AG04450 (cell line): ENCODE results near the gene STT3B. TPM values are rescaled to one million over a fixed set of nuclear protein-coding genes. Genes with fewer than 3 reads are reported as not detected.

Experiments used
- CTCF ChIA-PET: fragments of 300-600, 350-600 bp; formaldehyde crosslinking; extraction: SDS; loops from one replicate; lab custom pipeline; 2022; ENCODE audit warnings: antibody characterized with exemption, inconsistent platforms; lab: Charles Lee
- POLR2A ChIA-PET: fragments of 350-600 bp; formaldehyde crosslinking; extraction: SDS; loops from one replicate; lab custom pipeline; 2021; ENCODE audit warnings: antibody characterized with exemption, inconsistent platforms; lab: Yijun Ruan, JAX
- DNase-seq: peaks from one replicate; pipeline ENCODE4 v3.0.0-alpha.2; 2011; ENCODE audit warnings: low read depth, low spot score
- H3K27ac ChIP-seq: one replicate; pipeline ENCODE4 v1.5.1; 2012; ENCODE audit warnings: low read depth, low read length, control low read depth
- H3K27me3 ChIP-seq: one replicate; pipeline ENCODE4 v1.6.0; 2012; ENCODE audit warnings: low read length; ENCODE audit not compliant: control insufficient read depth, insufficient read depth
- H3K4me3 ChIP-seq: 2 replicates; pipeline ENCODE4 v1.5.1; 2011; ENCODE audit warnings: mild to moderate bottlenecking, low read depth, low read length, control low read depth
- H3K9me3 ChIP-seq: 2 replicates; pipeline ENCODE4 v1.5.1; 2012; ENCODE audit warnings: low read length; ENCODE audit not compliant: control insufficient read depth, insufficient read depth
- polyA plus RNA-seq: library from polyadenylated mRNA; depleted of rRNA; stranded (reverse); fragments of >200 nt; gene quantifications from 2 replicates; pipeline ENCODE4 v1.2.3, GENCODE V29; 2011
- TF ChIP-seq, protein P1 (sequence below): IDR thresholded peaks from 2 replicates; pipeline ENCODE4 v1.5.1; 2011; ENCODE audit warnings: low read depth, low read length, control low read depth, inconsistent platforms

STT3B gene
- polyA plus RNA-seq, 1 experiment: 112 TPM

DNA sequence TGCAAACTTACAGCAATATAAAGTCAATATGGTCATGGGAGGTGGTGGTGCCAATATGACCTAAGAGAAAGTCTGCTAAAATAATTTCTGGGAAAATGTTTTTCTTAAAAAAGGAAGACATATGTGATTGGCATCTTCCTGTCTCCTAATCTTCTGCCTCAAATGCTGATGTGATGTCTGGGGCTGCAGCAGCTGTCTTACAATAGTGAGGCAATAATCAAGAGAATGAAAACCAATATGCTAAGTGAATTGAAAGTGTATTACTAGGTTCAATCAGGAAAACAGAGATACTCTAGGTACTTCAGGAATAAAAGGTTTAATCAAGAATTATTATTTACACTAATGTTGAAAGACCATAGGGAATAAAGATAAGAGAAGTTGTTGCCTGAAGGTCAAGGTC, 7.2 kb upstream of the STT3B start:
- Histone ChIP-seq H3K4me3 (no peak overlapping the region), H3K27ac (no peak overlapping the region), H3K9me3 (no peaks in the 10 kb centered on the region), H3K27me3 (no peaks in the 10 kb centered on the region)
- no peak for DNase-seq
- CTCF ChIA-PET: no interaction called here
- TF ChIP-seq, protein P1, sequence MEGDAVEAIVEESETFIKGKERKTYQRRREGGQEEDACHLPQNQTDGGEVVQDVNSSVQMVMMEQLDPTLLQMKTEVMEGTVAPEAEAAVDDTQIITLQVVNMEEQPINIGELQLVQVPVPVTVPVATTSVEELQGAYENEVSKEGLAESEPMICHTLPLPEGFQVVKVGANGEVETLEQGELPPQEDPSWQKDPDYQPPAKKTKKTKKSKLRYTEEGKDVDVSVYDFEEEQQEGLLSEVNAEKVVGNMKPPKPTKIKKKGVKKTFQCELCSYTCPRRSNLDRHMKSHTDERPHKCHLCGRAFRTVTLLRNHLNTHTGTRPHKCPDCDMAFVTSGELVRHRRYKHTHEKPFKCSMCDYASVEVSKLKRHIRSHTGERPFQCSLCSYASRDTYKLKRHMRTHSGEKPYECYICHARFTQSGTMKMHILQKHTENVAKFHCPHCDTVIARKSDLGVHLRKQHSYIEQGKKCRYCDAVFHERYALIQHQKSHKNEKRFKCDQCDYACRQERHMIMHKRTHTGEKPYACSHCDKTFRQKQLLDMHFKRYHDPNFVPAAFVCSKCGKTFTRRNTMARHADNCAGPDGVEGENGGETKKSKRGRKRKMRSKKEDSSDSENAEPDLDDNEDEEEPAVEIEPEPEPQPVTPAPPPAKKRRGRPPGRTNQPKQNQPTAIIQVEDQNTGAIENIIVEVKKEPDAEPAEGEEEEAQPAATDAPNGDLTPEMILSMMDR: no peak
- POLR2A ChIA-PET: no interaction called here

DNA sequence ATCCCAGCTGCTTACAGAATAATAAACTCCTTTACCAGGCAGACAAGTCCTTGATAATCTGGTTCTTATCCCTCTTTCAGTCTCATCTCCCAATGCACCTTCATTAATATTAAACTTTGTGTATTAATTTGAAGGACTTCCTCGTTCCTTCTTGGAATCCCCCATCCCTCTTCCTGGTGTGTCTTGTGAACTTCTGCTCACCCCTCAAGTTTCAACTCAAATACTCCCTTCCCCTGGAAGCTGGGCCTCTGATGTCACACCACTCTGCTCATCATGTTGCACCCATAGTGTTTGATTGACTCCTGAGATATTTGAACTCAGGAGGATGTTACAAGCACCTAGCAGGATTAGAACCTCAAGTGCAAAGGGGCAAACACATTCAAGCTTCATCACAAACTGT, 3.3 kb upstream of the STT3B start:
- TF ChIP-seq, protein P1: no peak
- no peaks in the 10 kb centered on the region for H3K27me3 ChIP-seq
- ChIA-PET POLR2A (no interaction called here), CTCF (interaction anchor here (0.8 kb wide), 1 partner anchor 342 kb away, joined by 7 read pairs; no protein-coding TSS in a partner anchor)
- no peak overlapping the region for H3K4me3 ChIP-seq
- no peaks in the 10 kb centered on the region; the same call in 1 of the 2 replicates for H3K9me3 ChIP-seq
- DNase-seq: no peak
- no peak overlapping the region for H3K27ac ChIP-seq

DNA sequence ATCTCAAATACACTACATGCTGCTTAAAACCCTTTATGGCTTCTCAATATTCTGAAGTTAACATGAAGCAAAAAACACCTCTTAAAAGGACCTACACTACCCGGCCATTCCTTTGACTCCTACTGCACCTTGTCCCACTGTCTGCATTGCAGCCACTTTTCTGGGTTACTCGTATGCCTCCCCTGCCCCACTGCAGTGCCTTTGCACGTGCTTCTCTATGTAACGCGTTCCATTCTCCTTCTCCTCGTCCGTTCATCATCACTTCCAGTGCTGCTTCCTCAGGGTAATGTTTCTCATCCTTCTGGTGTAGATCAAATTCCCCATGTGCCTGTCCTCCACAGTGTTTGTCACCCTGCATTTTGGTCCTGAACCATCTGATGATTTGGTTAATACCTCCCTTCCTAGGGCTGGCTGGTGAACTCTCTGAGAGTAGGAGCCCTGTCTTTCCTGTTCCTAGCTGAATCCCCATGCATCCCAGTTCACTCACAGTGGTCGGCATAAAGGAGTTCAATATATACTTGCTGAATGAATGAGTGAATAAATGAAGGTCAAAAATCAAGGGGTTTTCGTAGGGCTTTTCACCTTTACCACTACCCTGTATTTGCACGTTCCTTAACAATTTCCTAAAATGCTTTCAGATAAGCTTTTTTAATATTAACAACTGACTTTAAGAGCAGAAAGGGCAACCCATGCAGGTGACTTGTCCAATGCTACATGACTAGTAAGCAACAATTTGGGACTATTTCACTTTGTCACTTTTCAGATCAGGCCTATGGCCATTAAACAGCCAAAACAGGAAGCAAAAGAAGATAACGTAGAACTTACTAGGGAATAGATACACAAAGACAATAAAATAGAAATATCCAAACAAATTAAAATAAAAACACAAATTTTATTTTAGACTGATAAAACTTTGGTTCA, 2.4 kb upstream of the STT3B start:
- Histone ChIP-seq H3K9me3 (no peaks in the 10 kb centered on the region; the same call in 1 of the 2 replicates), H3K4me3 (no peak overlapping the region), H3K27ac (no peak overlapping the region), H3K27me3 (no peaks in the 10 kb centered on the region)
- ChIA-PET POLR2A (no interaction called here), CTCF (interaction anchor here (0.8 to 2.7 kb wide), 4 partner anchors 343 to 760 kb away, joined by 4 to 13 read pairs (median 9); no protein-coding TSS in a partner anchor)
- TF ChIP-seq, protein P1: no peak
- DNase-seq: no peak

DNA sequence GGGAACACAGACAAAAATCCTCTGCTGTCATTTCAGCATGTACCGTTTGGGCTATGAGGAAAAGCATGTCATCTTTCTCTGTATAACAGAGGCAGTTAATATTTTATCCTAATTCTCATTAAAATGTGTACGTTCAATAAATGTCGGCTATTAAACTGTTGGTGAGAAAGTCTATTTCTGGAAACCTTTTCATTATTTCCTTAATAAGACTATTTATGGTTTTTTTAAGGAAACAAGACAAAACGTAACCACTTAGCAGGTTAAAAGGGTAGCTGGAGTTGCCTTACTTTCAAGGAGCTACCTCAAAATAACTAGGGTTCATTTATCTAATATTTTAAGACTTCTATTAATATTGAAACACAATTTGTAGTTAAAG, 1.8 kb upstream of the STT3B start:
- ChIA-PET POLR2A (interaction anchor here (2.3 kb wide), 1 partner anchor 761 kb away, joined by 12 read pairs; no protein-coding TSS in a partner anchor), CTCF (interaction anchor here (0.6 to 2.7 kb wide), 6 partner anchors 10 to 761 kb away, joined by 3 to 13 read pairs (median 6); no protein-coding TSS in a partner anchor)
- Histone ChIP-seq H3K27ac (no peak overlapping the region), H3K27me3 (no peaks in the 10 kb centered on the region), H3K9me3 (no peaks in the 10 kb centered on the region; the same call in 1 of the 2 replicates), H3K4me3 (peak overlapping the region; percentile 76)
- no peak for DNase-seq
- TF ChIP-seq, protein P1: no peak
